A549 (cell line): Measurements from ENCODE around the gene GAS2L2. TPM values are rescaled to one million over a fixed set of nuclear protein-coding genes. Genes with fewer than 3 reads are reported as not detected.

ENCODE experiments used
- ATAC-seq, 2 experiments: fragments of 200-7000 bp in 1 of 2; fragments of >200 bp in 1 of 2; cut with Nextera tagmentation in 1 of 2; cut with Tn5 transposase in 1 of 2; 3 replicates each; pipeline versions ENCODE4 v1.8.0 to v1.9.1; 2018 to 2020; ENCODE audit warnings: mild to moderate bottlenecking in 1 of 2, moderate library complexity in 1 of 2
- CTCF ChIA-PET: fragments of 300-600 bp; sonication (Branson Sonifier 250); formaldehyde crosslinking; extraction: SDS; loops from one replicate; lab custom pipeline; 2021; ENCODE audit warnings: antibody characterized with exemption, inconsistent platforms; lab: Yijun Ruan, JAX
- POLR2A ChIA-PET: fragments of 350-600 bp; formaldehyde crosslinking; extraction: SDS; loops from one replicate; lab custom pipeline; 2021; ENCODE audit warnings: antibody characterized with exemption, inconsistent platforms; lab: Yijun Ruan, JAX
- DNase-seq, 2 experiments: peaks; one replicate each; pipeline versions ENCODE4 v3.0.0 to v3.0.0-alpha.2; 2011 to 2016; ENCODE audit warnings: low read depth in 1 of 2, low spot score in 1 of 2
- FAIRE-seq: peaks from 2 replicates; lab custom pipeline; 2011; peaks lifted over from hg19 to GRCh38; lab: Jason Lieb, UNC
- H3K27ac ChIP-seq, 2 experiments: fragments of >200 bp; sonication (Bioruptor Twin); formaldehyde crosslinking; 3 replicates each; pipeline ENCODE4 v1.5.1; 2016 to 2017
- H3K4me1 ChIP-seq: fragments of >200 bp; sonication (Bioruptor Twin); formaldehyde crosslinking; 3 replicates; pipeline ENCODE4 v1.6.1; 2016
- H3K4me2 ChIP-seq: fragments of >200 bp; sonication (Bioruptor Twin); formaldehyde crosslinking; 3 replicates; pipeline ENCODE4 v1.6.1; 2016
- H3K4me3 ChIP-seq: fragments of >200 bp; sonication (Bioruptor Twin); formaldehyde crosslinking; 3 replicates; pipeline ENCODE4 v1.5.1; 2016
- H3K9me3 ChIP-seq: fragments of >200 bp; sonication (Bioruptor Twin); formaldehyde crosslinking; 3 replicates; pipeline ENCODE4 v1.6.1; 2016
- BHLHE40 ChIP-seq: IDR thresholded peaks from 2 replicates; pipeline ENCODE4 v1.6.1; 2012; ENCODE audit warnings: low read depth, low read length, inconsistent platforms
- CBX8 ChIP-seq: fragments of 200-600 bp; sonication (generic); IDR thresholded peaks from 2 replicates; pipeline ENCODE4 v1.6.1; 2016
- CEBPB ChIP-seq, 2 experiments: fragments of >200 bp in 1 of 2; sonication (Bioruptor Twin) in 1 of 2; formaldehyde crosslinking in 1 of 2; IDR thresholded peaks; 2 replicates each; pipeline ENCODE4 v1.6.1; 2012 to 2016
- CHD2 ChIP-seq: fragments of 150-350 bp; IDR thresholded peaks from 2 replicates; pipeline ENCODE4 v1.6.1; 2014; ENCODE audit warnings: low read length; ENCODE audit not compliant: partially characterized antibody
- CHD4 ChIP-seq: fragments of 200-600 bp; sonication (generic); IDR thresholded peaks from 2 replicates; pipeline ENCODE4 v1.6.1; 2016; ENCODE audit warnings: antibody characterized with exemption, mild to moderate bottlenecking, borderline replicate concordance
- EHF ChIP-seq: fragments of 250-450 bp; sonication (Bioruptor Pico); IDR thresholded peaks from 2 replicates; pipeline ENCODE4 v1.5.0; 2020; ENCODE audit warnings: mild to moderate bottlenecking
- EHMT2 ChIP-seq: fragments of 200-600 bp; sonication (generic); IDR thresholded peaks from 2 replicates; pipeline ENCODE4 v1.6.1; 2016; ENCODE audit warnings: antibody characterized with exemption, low read depth, mild to moderate bottlenecking, moderate library complexity
- ESRRA ChIP-seq: fragments of 150-350 bp; IDR thresholded peaks from 2 replicates; pipeline ENCODE4 v1.6.1; 2014; ENCODE audit warnings: mild to moderate bottlenecking, low read length, borderline replicate concordance
- FOSB ChIP-seq: fragments of 250-450 bp; sonication (Bioruptor Pico); IDR thresholded peaks from 2 replicates; pipeline ENCODE4 v1.5.0; 2020; ENCODE audit warnings: mild to moderate bottlenecking, moderate library complexity
- FOXS1 ChIP-seq: fragments of 250-450 bp; sonication (Bioruptor Pico); IDR thresholded peaks from 2 replicates; pipeline ENCODE4 v1.5.0; 2020; ENCODE audit warnings: mild to moderate bottlenecking, moderate library complexity
- HOXA7 ChIP-seq: fragments of 250-450 bp; sonication (Bioruptor Pico); IDR thresholded peaks from 2 replicates; pipeline ENCODE4 v1.5.0; 2020; ENCODE audit warnings: mild to moderate bottlenecking, moderate library complexity
- KDM1A ChIP-seq: fragments of 200-600 bp; sonication (generic); IDR thresholded peaks from 2 replicates; pipeline ENCODE4 v1.6.1; 2016; ENCODE audit warnings: low read depth, mild to moderate bottlenecking
- NFE2L2 ChIP-seq: fragments of 150-350 bp; conservative IDR thresholded peaks from 2 replicates; pipeline ENCODE4 v1.6.1; 2014; ENCODE audit warnings: low read length
- NR3C1 ChIP-seq: fragments of >200 bp; sonication (Bioruptor Twin); formaldehyde crosslinking; IDR thresholded peaks from 3 replicates; pipeline ENCODE4 v1.6.1; 2017
- POLR2A ChIP-seq: IDR thresholded peaks from 2 replicates; pipeline ENCODE4 v1.6.1; 2012; ENCODE audit warnings: mild to moderate bottlenecking, low read length
- RAD21 ChIP-seq, 2 experiments: fragments of >200 bp in 1 of 2; sonication (Bioruptor Twin) in 1 of 2; formaldehyde crosslinking in 1 of 2; IDR thresholded peaks in 1 of 2; conservative IDR thresholded peaks in 1 of 2; 2 replicates in 1 of 2; 3 replicates in 1 of 2; pipeline ENCODE4 v1.6.1; 2012 to 2018; ENCODE audit warnings: inconsistent platforms in 1 of 2
- RARB ChIP-seq: fragments of 250-450 bp; sonication (Bioruptor Pico); IDR thresholded peaks from 2 replicates; pipeline ENCODE4 v1.8.0; 2021; ENCODE audit warnings: mild to moderate bottlenecking, moderate library complexity
- SMC3 ChIP-seq: fragments of >200 bp; sonication (Bioruptor Twin); formaldehyde crosslinking; IDR thresholded peaks from 3 replicates; pipeline ENCODE4 v1.6.1; 2018; ENCODE audit warnings: inconsistent platforms
- TFCP2L1 ChIP-seq: fragments of 250-450 bp; sonication (Bioruptor Pico); IDR thresholded peaks from 2 replicates; pipeline ENCODE4 v1.5.0; 2021; ENCODE audit warnings: mild to moderate bottlenecking
- TP53 ChIP-seq: fragments of 250-450 bp; sonication (Bioruptor Pico); IDR thresholded peaks from 2 replicates; pipeline ENCODE4 v1.5.0; 2021; ENCODE audit warnings: mild to moderate bottlenecking, moderate library complexity
- ZFP36 ChIP-seq: fragments of 450-650 bp; IDR thresholded peaks from 2 replicates; pipeline ENCODE4 v1.6.1; 2014; ENCODE audit warnings: borderline replicate concordance; ENCODE audit not compliant: partially characterized antibody
- ZSCAN20 ChIP-seq: fragments of 250-450 bp; sonication (Bioruptor Pico); IDR thresholded peaks from 2 replicates; pipeline ENCODE4 v1.8.0; 2022; ENCODE audit warnings: mild to moderate bottlenecking, moderate library complexity
- WGBS: methylation state at CpG from one replicate; pipeline ENCODE4 v1.1.6; 2017; ENCODE audit errors: missing lambda C conversion rate; 5-methylcytosine and 5-hydroxymethylcytosine counted together
- polyA plus RNA-seq, 4 experiments: library from polyadenylated mRNA; depleted of rRNA in 3 of 4; stranded (reverse); fragments of >200 nt; fragmentation: RNase III in 1 of 4; extraction: RNeasy Plus Mini Kit Qiagen cat#74134 plus additional on column Dnase treatment in 1 of 4; gene quantifications; 2 replicates in 3 of 4; 3 replicates in 1 of 4; pipeline ENCODE4 v1.2.3, GENCODE V29; 2011 to 2017
- TF ChIP-seq, protein P1 (sequence below): fragments of 250-450 bp; sonication (Bioruptor Pico); IDR thresholded peaks from 2 replicates; pipeline ENCODE4 v1.5.0; 2020; ENCODE audit warnings: low read depth, mild to moderate bottlenecking, moderate library complexity
- TF ChIP-seq, protein P2 (sequence below): IDR thresholded peaks from 2 replicates; pipeline ENCODE4 v1.6.1; 2012
- TF ChIP-seq, protein P3 (sequence below): IDR thresholded peaks from 2 replicates; pipeline ENCODE4 v1.6.1; 2012; ENCODE audit warnings: low read depth, borderline replicate concordance
- TF ChIP-seq, protein P4 (sequence below): IDR thresholded peaks from 2 replicates; pipeline ENCODE4 v1.6.1; 2012
- TF ChIP-seq, protein P5 (sequence below): fragments of >200 bp; sonication (Bioruptor Twin); formaldehyde crosslinking; IDR thresholded peaks from 3 replicates; pipeline ENCODE4 v1.6.1; 2016
- TF ChIP-seq, protein P6 (sequence below): fragments of 150-350 bp; IDR thresholded peaks from 2 replicates; pipeline ENCODE4 v1.6.1; 2014; ENCODE audit warnings: low read depth, mild to moderate bottlenecking, low read length

The GAS2L2 gene
- polyA plus RNA-seq, 2 of the 4 experiments (the other 2 are of a cell fraction), result 0.06 to 0.15 TPM

DNA sequence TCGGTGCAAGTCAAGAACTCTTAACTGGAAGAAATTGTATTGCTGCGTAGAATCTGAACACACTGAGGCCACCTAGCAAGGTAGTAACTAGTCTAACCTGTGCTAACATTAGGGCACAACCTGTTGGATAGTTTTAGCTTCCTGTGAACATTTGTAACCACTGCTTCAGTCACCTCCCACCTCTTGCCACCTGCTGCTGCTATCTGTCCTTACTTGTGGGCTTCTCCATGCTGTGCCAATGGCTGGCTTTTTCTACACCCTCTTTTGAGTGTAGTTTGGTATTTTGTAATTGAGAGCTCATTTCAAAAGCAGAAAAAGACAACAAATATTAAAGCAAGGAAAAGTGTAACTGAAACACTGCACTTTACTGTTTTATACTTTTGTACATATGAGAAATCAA is 29.3 kb downstream of the GAS2L2 start:
- DNase-seq (no peak), ATAC-seq (no peak), FAIRE-seq (no peak)
- H3K9me3 ChIP-seq, result no peaks in the 10 kb centered on the region
- H3K27ac ChIP-seq, result no peak overlapping the region
- no peak overlapping the region for H3K4me3 ChIP-seq
- ChIA-PET POLR2A (interaction anchor here (1.4 kb wide), 1 partner anchor 85 kb away, joined by 3 read pairs; the partner anchor contains the start of gene TAF15), CTCF (interaction anchor here (1.3 to 27.6 kb wide), 6 partner anchors 10 to 111 kb away, joined by 3 to 377 read pairs (median 5); partner anchors contain the start of gene GAS2L2)
- TF ChIP-seq KDM1A, result no peak
- TF ChIP-seq, protein P1, sequence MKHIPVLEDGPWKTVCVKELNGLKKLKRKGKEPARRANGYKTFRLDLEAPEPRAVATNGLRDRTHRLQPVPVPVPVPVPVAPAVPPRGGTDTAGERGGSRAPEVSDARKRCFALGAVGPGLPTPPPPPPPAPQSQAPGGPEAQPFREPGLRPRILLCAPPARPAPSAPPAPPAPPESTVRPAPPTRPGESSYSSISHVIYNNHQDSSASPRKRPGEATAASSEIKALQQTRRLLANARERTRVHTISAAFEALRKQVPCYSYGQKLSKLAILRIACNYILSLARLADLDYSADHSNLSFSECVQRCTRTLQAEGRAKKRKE, result no peak
- no peak for TF ChIP-seq SMC3
- no peak for TF ChIP-seq POLR2A
- TF ChIP-seq CEBPB (IDR thresholded peaks at IDR 0.05), result no peak
- no peak for TF ChIP-seq EHF (CRISPR knock-in tag)
- no peak for TF ChIP-seq ZSCAN20
- no peak for TF ChIP-seq FOSB (CRISPR knock-in tag)
- TF ChIP-seq NFE2L2, result no peak
- TF ChIP-seq, protein P2, sequence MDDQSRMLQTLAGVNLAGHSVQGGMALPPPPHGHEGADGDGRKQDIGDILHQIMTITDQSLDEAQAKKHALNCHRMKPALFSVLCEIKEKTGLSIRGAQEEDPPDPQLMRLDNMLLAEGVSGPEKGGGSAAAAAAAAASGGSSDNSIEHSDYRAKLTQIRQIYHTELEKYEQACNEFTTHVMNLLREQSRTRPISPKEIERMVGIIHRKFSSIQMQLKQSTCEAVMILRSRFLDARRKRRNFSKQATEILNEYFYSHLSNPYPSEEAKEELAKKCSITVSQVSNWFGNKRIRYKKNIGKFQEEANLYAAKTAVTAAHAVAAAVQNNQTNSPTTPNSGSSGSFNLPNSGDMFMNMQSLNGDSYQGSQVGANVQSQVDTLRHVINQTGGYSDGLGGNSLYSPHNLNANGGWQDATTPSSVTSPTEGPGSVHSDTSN, result no peak
- TF ChIP-seq RARB (CRISPR knock-in tag), result no peak
- TF ChIP-seq HOXA7 (CRISPR knock-in tag), result no peak
- 0 out of 3 replicates have a peak, but pooled peaks cover 4% of the 10 kb centered on the region for H3K4me1 ChIP-seq
- no peak overlapping the region for H3K4me2 ChIP-seq
- WGBS, result 96% methylated on average over 2 of the region's 2 CpGs

DNA sequence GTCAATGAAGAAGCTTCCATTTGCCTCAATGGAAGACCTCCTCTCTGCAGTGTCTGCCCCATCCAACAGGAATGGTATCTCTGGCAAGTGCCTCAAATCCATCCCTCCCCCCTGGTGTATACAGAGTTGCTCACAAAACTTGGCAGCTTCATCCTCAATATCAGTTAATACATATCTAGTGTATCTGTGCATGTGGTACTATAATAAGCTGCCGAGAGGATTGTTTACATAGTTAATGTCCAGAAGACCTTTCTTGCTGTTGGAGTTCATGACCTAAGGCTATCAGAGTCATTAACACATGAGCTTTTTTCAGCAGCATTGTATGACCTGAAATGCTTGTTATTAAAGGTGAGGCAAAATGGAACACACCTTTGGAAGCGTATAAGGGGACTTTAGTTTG is 35.6 kb downstream of the GAS2L2 start:
- Histone ChIP-seq H3K9me3 (no peaks in the 10 kb centered on the region), H3K4me2 (no peak overlapping the region), H3K4me3 (no peak overlapping the region), H3K27ac (no peak overlapping the region), H3K4me1 (no peaks in the 10 kb centered on the region)
- ChIA-PET CTCF (interaction anchor here (1.1 to 27.6 kb wide), 7 partner anchors 10 to 121 kb away, joined by 4 to 377 read pairs (median 5); partner anchors contain the start of gene GAS2L2), POLR2A (no interaction called here)
- FAIRE-seq, result no peak
- 58% methylated on average over 2 of the region's 2 CpGs for WGBS
- TF ChIP-seq NR3C1, result no peak
- TF ChIP-seq, protein P3, sequence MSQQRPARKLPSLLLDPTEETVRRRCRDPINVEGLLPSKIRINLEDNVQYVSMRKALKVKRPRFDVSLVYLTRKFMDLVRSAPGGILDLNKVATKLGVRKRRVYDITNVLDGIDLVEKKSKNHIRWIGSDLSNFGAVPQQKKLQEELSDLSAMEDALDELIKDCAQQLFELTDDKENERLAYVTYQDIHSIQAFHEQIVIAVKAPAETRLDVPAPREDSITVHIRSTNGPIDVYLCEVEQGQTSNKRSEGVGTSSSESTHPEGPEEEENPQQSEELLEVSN, result no peak
- TF ChIP-seq, protein P4, sequence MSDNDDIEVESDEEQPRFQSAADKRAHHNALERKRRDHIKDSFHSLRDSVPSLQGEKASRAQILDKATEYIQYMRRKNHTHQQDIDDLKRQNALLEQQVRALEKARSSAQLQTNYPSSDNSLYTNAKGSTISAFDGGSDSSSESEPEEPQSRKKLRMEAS, result no peak
- TF ChIP-seq TFCP2L1 (CRISPR knock-in tag), result no peak
- no peak for TF ChIP-seq EHMT2
- no peak for TF ChIP-seq KDM1A
- TF ChIP-seq, protein P5, sequence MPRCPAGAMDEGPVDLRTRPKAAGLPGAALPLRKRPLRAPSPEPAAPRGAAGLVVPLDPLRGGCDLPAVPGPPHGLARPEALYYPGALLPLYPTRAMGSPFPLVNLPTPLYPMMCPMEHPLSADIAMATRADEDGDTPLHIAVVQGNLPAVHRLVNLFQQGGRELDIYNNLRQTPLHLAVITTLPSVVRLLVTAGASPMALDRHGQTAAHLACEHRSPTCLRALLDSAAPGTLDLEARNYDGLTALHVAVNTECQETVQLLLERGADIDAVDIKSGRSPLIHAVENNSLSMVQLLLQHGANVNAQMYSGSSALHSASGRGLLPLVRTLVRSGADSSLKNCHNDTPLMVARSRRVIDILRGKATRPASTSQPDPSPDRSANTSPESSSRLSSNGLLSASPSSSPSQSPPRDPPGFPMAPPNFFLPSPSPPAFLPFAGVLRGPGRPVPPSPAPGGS, result no peak
- no peak; a peak in 1 of 6 replicates for ATAC-seq
- no peak for DNase-seq

DNA sequence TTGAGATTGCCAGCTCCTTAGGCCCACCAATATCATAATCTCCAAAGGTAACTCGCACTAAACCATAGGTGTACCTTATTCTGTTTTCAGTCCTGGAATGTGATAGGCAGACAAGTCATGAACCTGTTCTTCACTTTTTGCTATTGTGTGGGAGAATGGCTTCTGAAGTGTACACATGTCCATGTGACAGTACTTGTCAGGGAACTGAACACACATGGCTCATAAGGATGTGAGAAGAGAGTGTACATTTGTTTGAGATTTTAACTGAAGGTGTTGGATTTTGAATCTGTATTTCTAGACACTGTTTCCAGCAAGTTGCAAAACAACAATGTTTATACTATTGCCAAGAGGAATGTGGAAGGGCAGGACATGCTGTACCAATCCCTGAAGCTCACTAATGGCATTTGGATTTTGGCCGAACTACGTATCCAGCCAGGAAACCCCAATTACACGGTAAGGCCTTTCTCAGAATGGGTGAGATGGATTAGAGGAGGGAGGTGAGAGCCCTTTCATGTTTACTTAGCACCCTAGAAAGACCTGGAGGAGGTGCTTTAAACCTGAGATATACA is 36.1 kb downstream of the GAS2L2 start:
- DNase-seq (no peak), FAIRE-seq (no peak), ATAC-seq (no peak)
- Histone ChIP-seq H3K4me3 (no peak overlapping the region), H3K27ac (no peak overlapping the region), H3K9me3 (no peaks in the 10 kb centered on the region), H3K4me2 (no peak overlapping the region), H3K4me1 (no peaks in the 10 kb centered on the region)
- ChIA-PET POLR2A (interaction anchor here (1.4 kb wide), 1 partner anchor 47 kb away, joined by 3 read pairs; no protein-coding TSS in a partner anchor), CTCF (interaction anchor here (1.1 to 27.6 kb wide), 8 partner anchors 10 to 120 kb away, joined by 4 to 377 read pairs (median 5); partner anchors contain the start of gene GAS2L2)
- 87% methylated on average over 4 of the region's 4 CpGs for WGBS
- TF ChIP-seq, protein P4, result no peak
- TF ChIP-seq, protein P6, sequence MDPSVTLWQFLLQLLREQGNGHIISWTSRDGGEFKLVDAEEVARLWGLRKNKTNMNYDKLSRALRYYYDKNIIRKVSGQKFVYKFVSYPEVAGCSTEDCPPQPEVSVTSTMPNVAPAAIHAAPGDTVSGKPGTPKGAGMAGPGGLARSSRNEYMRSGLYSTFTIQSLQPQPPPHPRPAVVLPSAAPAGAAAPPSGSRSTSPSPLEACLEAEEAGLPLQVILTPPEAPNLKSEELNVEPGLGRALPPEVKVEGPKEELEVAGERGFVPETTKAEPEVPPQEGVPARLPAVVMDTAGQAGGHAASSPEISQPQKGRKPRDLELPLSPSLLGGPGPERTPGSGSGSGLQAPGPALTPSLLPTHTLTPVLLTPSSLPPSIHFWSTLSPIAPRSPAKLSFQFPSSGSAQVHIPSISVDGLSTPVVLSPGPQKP, result no peak
- TF ChIP-seq CHD2, result no peak
- no peak for TF ChIP-seq BHLHE40
- TF ChIP-seq TFCP2L1 (CRISPR knock-in tag), result no peak
- no peak for TF ChIP-seq RAD21 (conservative IDR thresholded peaks at IDR 0.05 in 1 of 2, IDR thresholded peaks at IDR 0.05 in 1 of 2)
- TF ChIP-seq, protein P3, result no peak
- TF ChIP-seq KDM1A, result no peak
- no peak for TF ChIP-seq FOXS1 (CRISPR knock-in tag)
- TF ChIP-seq ESRRA, result no peak
- TF ChIP-seq ZFP36, result no peak
- no peak for TF ChIP-seq CBX8
- no peak for TF ChIP-seq CHD4
- TF ChIP-seq TP53 (CRISPR knock-in tag), result no peak
- TF ChIP-seq NR3C1, result no peak
